Measurements from ENCODE around the gene COP1. TPM values are rescaled to one million over a fixed set of nuclear protein-coding genes. Genes with fewer than 3 reads are reported as not detected.

The COP1 gene
- total and polyA plus RNA-seq, 2 donors (not counting 1 experiment from before 2014, with no cell fraction given) = 18.7 to 68.5 TPM

DNA sequence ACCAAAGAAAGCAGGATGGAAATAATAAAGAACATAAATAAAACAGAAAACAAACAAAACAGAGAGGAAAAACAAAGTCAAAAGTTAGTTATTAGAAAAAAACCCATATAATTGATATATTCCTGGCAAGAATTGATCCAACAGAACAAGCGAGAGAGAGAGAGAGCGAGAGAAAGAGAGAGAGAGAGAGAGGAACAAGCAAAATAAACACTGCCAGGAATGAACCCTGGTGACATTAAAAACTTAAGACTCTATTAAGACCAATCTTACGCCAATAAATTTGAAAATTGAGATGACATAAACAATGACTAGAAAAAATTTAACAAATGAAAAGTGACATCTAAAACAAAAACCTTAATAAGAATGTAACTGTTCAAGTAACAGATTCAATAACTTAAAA is 64.1 kb downstream of the COP1 start:
- ChIA-PET POLR2A (no interaction called here), CTCF (no interaction called here)
- H3K4me3 Mint-ChIP-seq = no peak overlapping the region
- H3K27me3 ChIP-seq (replicated peaks in 1 of 4; ENCODE audit: control extremely low read depth in 1 of 4, control insufficient read depth in 3 of 4, insufficient read depth in 4 of 4, low read length in 3 of 4) = no peaks in the 10 kb centered on the region
- H2AFZ ChIP-seq (ENCODE audit: insufficient read depth, low read depth, low read length, poor library complexity, severe bottlenecking) = no peak overlapping the region
- H3K4me1 Mint-ChIP-seq = peaks cover 18% of the 10 kb centered on the region
- no peaks in the 10 kb centered on the region for H3K9me3 Mint-ChIP-seq (ENCODE audit: insufficient read depth)
- no peak overlapping the region for H3K27ac ChIP-seq (ENCODE audit: low read length in 2 of 2)
- peaks cover 12 to 23% of the 10 kb centered on the region in 2 experiments for H3K36me3 ChIP-seq (replicated peaks in 1 of 2; ENCODE audit: control extremely low read depth in 1 of 2, control insufficient read depth in 1 of 2, extremely low read depth in 1 of 2, insufficient read depth in 2 of 2, low read length in 1 of 2)
- H3K4me2 ChIP-seq (replicated peaks; ENCODE audit: low read depth, low read length, poor library complexity, severe bottlenecking) = no peak overlapping the region
- no CpG with 5 or more reads among the region's 3 CpGs for WGBS (ENCODE audit: insufficient coverage)
- intact Hi-C loops (cut with micrococcal nuclease) = no loop called here
- H3K4me1 ChIP-seq (ENCODE audit: control insufficient read depth in 2 of 2, insufficient read depth in 2 of 2, low read length in 2 of 2) = no peaks in the 10 kb centered on the region
- no peak overlapping the region for H3K27ac Mint-ChIP-seq
- no peak for ATAC-seq (ENCODE audit: low read depth)
- H3K4me3 ChIP-seq (ENCODE audit: control extremely low read depth in 1 of 5, extremely low read depth in 1 of 5, insufficient read depth in 1 of 5, low read depth in 2 of 5, low read length in 4 of 5) = no peak overlapping the region
- H3K79me2 ChIP-seq (ENCODE audit: control insufficient read depth, insufficient read depth, low read length) = peaks cover 84% of the 10 kb centered on the region
- no peak overlapping the region for H3K9ac ChIP-seq (ENCODE audit: low read length)
- no peaks in the 10 kb centered on the region for H3K27me3 Mint-ChIP-seq
- no peak for DNase-seq
- peaks cover 0 to 4% (median 0%) of the 10 kb centered on the region in 3 donors for H3K9me3 ChIP-seq (ENCODE audit: control extremely low read depth in 1 of 3, control insufficient read depth in 2 of 3, insufficient read depth in 1 of 3, low read length in 2 of 3)
- TF ChIP-seq EZH2 (IDR thresholded peaks at IDR 0.05; ENCODE audit: borderline replicate concordance, insufficient read depth, low read depth, low read length, poor library complexity, severe bottlenecking) = no peak
- TF ChIP-seq, protein P1, sequence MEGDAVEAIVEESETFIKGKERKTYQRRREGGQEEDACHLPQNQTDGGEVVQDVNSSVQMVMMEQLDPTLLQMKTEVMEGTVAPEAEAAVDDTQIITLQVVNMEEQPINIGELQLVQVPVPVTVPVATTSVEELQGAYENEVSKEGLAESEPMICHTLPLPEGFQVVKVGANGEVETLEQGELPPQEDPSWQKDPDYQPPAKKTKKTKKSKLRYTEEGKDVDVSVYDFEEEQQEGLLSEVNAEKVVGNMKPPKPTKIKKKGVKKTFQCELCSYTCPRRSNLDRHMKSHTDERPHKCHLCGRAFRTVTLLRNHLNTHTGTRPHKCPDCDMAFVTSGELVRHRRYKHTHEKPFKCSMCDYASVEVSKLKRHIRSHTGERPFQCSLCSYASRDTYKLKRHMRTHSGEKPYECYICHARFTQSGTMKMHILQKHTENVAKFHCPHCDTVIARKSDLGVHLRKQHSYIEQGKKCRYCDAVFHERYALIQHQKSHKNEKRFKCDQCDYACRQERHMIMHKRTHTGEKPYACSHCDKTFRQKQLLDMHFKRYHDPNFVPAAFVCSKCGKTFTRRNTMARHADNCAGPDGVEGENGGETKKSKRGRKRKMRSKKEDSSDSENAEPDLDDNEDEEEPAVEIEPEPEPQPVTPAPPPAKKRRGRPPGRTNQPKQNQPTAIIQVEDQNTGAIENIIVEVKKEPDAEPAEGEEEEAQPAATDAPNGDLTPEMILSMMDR (IDR thresholded peaks at IDR 0.05) = no peak
- peaks cover 32% of the 10 kb centered on the region for H4K20me1 ChIP-seq (ENCODE audit: control insufficient read depth, insufficient read depth, low read length, poor library complexity, severe bottlenecking)

DNA sequence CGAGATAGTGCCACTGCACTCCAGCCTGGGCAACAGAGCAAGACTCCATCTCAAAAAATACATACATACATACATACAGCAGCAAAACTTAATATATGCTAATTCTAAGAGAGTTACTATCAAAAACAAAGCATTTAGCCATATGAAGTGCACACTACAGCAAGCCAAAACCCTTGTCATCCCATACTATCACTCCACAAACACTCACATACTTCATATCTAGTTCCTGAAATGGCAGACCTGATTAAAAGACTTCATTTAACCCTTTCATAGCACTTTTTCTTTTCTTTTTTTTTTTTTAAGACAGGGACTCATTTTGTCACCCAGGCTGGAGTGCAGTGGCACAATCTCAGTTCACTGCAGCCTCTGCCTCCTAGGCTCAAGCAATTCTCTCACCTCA is 65.6 kb downstream of the COP1 start:
- Mint-ChIP-seq H3K27me3 (no peaks in the 10 kb centered on the region), H3K4me1 (peaks cover 21% of the 10 kb centered on the region), H3K9me3 (ENCODE audit: insufficient read depth) (no peaks in the 10 kb centered on the region), H3K4me3 (no peak overlapping the region), H3K27ac (no peak overlapping the region)
- Histone ChIP-seq H4K20me1 (ENCODE audit: control insufficient read depth, insufficient read depth, low read length, poor library complexity, severe bottlenecking) (peaks cover 32% of the 10 kb centered on the region), H3K9ac (ENCODE audit: low read length) (no peak overlapping the region), H3K4me1 (ENCODE audit: control insufficient read depth in 2 of 2, insufficient read depth in 2 of 2, low read length in 2 of 2) (no peaks in the 10 kb centered on the region), H3K27ac (ENCODE audit: low read length in 2 of 2) (no peak overlapping the region), H3K4me2 (replicated peaks; ENCODE audit: low read depth, low read length, poor library complexity, severe bottlenecking) (no peak overlapping the region), H3K4me3 (ENCODE audit: control extremely low read depth in 1 of 5, extremely low read depth in 1 of 5, insufficient read depth in 1 of 5, low read depth in 2 of 5, low read length in 4 of 5) (no peak overlapping the region), H2AFZ (ENCODE audit: insufficient read depth, low read depth, low read length, poor library complexity, severe bottlenecking) (no peak overlapping the region), H3K79me2 (ENCODE audit: control insufficient read depth, insufficient read depth, low read length) (peaks cover 78% of the 10 kb centered on the region), H3K36me3 (replicated peaks in 1 of 2; ENCODE audit: control extremely low read depth in 1 of 2, control insufficient read depth in 1 of 2, extremely low read depth in 1 of 2, insufficient read depth in 2 of 2, low read length in 1 of 2) (peaks cover 12 to 13% of the 10 kb centered on the region in 2 experiments), H3K27me3 (replicated peaks in 1 of 4; ENCODE audit: control extremely low read depth in 1 of 4, control insufficient read depth in 3 of 4, insufficient read depth in 4 of 4, low read length in 3 of 4) (no peaks in the 10 kb centered on the region), H3K9me3 (ENCODE audit: control extremely low read depth in 1 of 3, control insufficient read depth in 2 of 3, insufficient read depth in 1 of 3, low read length in 2 of 3) (peaks cover 0 to 2% (median 0%) of the 10 kb centered on the region in 3 donors)
- intact Hi-C loops (cut with micrococcal nuclease) = no loop called here
- CTCF ChIA-PET = no interaction called here
- POLR2A ChIA-PET = no interaction called here
- ATAC-seq (ENCODE audit: low read depth) (no peak), DNase-seq (no peak)
- WGBS (ENCODE audit: insufficient coverage) = no CpG with 5 or more reads among the region's 1 CpG
- TF ChIP-seq EZH2 (IDR thresholded peaks at IDR 0.05; ENCODE audit: borderline replicate concordance, insufficient read depth, low read depth, low read length, poor library complexity, severe bottlenecking) = no peak
- TF ChIP-seq, protein P1 (IDR thresholded peaks at IDR 0.05) = no peak
